ENCODE data around the gene MYO5A.

DNA sequence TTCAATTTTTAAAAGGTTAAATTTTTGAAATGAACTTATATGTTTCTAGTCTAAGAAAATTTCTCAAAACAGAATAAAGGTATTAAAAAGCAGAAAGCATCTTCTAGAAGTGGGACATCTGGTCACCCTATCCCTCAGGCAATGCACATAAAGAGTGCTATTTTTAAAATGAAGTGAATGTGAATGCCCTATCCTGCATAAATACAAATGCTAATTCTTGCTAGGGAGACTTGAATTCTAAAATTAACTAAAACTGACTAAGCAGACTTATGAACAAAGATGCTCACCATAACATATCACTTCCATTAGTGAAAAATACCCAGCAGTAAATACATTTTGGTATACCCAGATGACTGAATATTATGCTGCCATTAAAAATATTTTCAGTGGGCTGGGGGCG is 11.7 kb downstream of the MYO5A start:
- no peak for TF ChIP-seq CTCF (IDR thresholded peaks at IDR 0.05)
- TF ChIP-seq POLR2A (IDR thresholded peaks at IDR 0.05) = no peak

Measured in Peyer's patch (tissue), 4 donors.